22Rv1 (cell line): ENCODE results near the gene DSG1.

Experiments
- H3K27ac ChIP-seq: fragments of 450-650 bp; 2 replicates; pipeline ENCODE4 v1.5.1; 2017
- CTCF ChIP-seq: fragments of 450-650 bp; IDR thresholded peaks from 2 replicates; pipeline ENCODE4 v1.5.1; 2017; ENCODE audit warnings: mild to moderate bottlenecking
- ZFX ChIP-seq: fragments of 450-650 bp; IDR thresholded peaks from 2 replicates; pipeline ENCODE4 v1.6.1; 2017; ENCODE audit warnings: antibody characterized with exemption, borderline replicate concordance

Gene DSG1

GRCh38 chr18:31376477-31376876 is 58.5 kb downstream of the DSG1 start, which contains the start of gene DSG4:
Gene DSG4, plus strand, starts transcription at chr18:31376777. Its CDS starts 135 bp downstream, at chr18:31376912.
- no peak for TF ChIP-seq ZFX
- no peak for TF ChIP-seq CTCF
- no peak within 1 kb of the TSS for H3K27ac ChIP-seq

DNA sequence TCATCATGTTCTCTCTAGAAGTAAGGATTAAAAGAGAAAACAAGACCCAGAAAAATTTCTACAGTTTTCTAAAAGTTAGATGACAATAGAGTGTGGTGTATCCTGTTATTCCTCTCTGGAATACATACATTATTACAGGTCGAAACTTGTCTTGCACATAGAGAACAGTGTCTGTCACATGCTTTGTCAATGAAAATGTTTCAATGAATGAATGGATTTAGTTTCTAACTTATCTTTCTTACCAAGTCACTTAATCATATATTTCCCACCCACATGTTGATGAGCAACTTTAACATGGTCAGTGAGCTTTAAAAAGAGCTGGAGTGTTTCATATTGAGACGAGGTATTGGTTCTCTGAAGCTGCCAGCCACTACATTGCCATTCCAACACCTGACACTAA is 63.0 kb downstream of the DSG1 start:
- H3K27ac ChIP-seq, result no peak overlapping the region
- TF ChIP-seq ZFX, result no peak
- TF ChIP-seq CTCF, result no peak

DNA sequence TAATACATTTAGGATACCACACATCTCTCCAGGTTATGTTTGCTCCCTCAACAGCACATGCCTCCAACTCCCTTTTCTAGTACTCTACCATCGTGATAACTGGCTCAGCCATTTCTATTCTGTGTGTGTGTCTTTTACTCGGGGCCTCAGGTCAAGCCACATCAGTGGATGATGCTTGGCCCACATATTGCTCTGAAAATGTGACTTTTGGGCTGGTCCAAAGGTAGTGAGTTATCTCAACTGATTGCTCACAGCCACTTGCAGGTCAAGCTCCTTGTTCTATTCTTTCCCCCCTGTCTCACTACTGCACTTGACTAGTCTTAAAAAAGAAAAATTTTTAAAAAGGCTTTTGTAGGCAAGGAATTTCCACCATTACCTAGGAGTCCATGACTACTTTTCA is 64.1 kb downstream of the DSG1 start:
- no peak overlapping the region for H3K27ac ChIP-seq
- TF ChIP-seq ZFX (no peak), CTCF (no peak)

DNA sequence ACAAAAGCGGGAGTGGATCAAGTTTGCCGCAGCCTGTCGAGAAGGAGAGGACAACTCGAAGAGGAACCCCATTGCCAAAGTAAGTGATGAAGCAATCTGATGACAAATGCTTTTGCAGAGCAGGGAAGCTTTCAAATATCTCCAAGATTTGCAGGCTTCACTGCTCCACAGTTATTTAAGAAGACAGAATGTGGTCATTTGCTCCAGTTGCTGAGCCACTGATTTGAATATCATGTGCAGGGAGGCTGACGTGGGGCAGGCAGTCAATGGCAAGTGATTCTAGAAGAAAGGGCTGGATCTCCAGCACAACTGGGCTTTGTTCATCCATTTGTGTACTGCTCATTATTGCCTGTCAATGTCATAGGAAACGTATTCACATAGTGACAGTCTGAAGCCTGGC is 68.8 kb downstream of the DSG1 start:
- H3K27ac ChIP-seq, result no peak overlapping the region
- TF ChIP-seq CTCF (no peak), ZFX (no peak)

- TF ChIP-seq ZFX, result no peak
- H3K27ac ChIP-seq, result no peak overlapping the region
Measured at GRCh38 chr18:31393286-31393685, 75.3 kb downstream of the DSG1 start.

- H3K27ac ChIP-seq, result no peak overlapping the region
- no peak for TF ChIP-seq CTCF
- no peak for TF ChIP-seq ZFX
Measured at GRCh38 chr18:31396796-31397612, 79.0 kb downstream of the DSG1 start.

- H3K27ac ChIP-seq, result no peak overlapping the region
- TF ChIP-seq CTCF, result no peak
- no peak for TF ChIP-seq ZFX
Measured at GRCh38 chr18:31398191-31398590, 80.2 kb downstream of the DSG1 start.
